Measurements from ENCODE around the gene TGM1.
"Not testable (repeated sequence)": the region's sequence is repeated elsewhere in the genome, so short reads cannot be mapped to it uniquely, and the experiment has no call there.

The TGM1 gene

DNA sequence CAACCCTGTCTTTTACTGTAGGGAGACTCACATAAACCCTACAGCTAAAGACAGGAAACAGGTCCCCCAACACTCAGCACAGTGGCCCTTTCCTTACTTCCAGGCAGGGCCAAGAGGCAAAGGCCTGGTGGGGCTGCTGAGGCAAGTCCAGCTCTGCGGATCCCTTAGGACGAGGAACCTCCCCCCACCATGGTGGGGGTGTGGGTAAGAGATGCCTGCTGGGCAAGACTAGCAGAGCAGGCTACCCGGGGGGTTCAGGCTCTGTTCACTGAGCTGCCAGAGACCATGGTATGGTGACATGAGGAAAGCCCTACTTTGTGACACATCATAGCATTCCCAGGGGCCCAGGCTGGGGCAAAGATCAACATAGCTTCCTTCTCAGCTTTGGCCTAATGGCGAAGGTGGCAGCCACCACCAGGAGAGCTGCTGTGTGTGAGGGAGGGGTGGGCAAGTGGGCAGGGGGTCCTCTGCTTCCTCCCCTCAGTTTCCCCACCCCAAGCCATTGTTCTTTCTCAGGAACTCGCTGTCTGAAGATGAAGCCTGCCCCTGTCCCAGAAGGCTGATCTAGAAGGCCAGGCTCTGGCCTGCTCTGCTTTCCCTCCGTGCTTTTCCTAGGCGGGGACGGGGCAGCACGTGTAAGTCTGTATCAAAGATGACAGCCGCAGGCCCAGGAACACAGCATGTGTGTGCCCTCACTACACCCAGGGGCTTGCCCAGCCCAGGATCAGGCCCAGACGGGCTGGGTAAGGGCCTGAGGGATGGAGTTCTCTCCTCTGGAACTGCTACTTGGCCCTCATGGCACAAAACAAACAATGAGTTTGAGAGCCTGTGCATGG lies 10.5 kb downstream of the TGM1 start:
- DNase-seq: no peak

- no peak for DNase-seq
Observed at GRCh38 chr14:24251880-24252288, 11.1 kb downstream of the TGM1 start.

GRCh38 chr14:24250354-24250753 lies 12.6 kb downstream of the TGM1 start:
- DNase-seq: no peak

DNA sequence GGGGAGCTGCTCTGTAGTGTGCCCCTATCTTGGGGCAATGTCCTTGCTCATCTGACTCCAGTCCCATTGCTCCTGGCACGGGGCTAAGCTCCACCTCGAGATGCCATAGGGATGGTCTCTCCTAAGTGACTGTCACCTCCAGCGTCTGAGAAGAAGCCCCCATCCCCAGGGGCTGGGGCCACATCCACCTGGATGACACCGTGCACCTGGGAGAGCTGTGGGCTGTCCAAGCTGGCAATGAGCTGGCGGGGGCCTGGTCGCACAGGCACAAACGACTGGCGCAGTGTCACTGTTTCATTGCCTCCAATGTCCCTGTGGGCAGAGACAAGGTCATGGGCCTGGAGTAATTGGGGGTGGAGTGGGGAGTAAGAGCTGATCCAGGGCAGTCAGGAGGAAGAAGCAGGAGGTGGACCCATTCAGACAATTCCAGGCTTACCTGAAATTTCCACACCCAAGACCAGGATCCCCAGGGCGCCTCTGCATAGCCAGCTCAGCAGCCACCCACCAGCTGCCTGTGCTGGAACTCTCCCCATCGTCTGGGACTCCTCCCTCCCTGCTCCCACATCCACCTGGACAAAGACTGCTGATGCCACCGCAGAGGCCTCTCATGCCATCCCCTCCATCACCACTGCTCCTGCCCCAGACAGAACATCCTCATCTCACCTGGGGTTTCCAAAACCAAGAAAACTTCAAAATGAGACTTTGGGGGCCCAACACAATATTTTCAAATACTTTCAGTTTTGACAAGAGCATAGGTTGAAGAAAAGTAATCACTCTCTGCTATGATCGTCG lies 13.6 kb downstream of the TGM1 start:
- DNase-seq: no peak

DNA sequence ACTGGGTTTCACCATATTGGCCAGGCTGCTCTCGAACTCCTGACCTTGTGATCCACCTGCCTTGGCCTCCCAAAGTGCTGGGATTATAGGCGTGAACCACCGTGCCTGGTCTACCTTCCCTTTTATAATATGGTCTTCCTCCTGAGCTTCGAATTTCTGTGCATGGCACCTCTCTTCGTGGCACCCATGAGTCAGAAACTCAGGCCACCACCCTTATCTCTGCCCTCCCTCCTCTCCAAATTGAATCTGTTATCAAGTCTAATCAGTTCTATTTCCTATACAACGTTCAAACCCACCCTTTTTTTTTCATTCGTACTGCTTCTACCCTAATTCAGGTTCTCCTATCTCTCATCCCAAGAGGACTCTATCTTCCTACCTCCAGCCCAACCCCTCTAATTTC lies 15.6 kb downstream of the TGM1 start:
- no peak for DNase-seq

DNA sequence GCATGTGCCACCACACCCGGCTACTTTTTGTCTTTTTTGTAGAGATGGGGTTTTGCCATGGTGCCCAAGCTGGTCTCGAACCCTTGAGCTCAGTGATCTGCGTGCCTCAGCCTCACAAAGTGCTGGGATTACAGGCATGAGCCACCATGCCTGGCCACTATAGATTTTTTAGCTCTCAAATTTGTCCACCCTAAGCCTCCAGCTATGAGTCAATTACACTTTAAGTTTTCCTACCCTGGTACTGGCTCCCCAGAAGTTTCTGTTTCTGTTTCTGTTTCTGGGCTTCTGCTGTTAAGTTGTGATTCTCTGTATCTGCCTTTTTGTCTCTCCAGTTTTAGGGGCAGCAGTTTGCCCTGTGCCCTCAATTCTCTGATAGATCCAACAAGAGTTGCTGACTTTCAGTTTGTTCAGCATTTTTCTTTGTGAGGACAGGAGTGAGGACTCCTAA lies 16.2 kb downstream of the TGM1 start:
- no peak for DNase-seq

- not testable (repeated sequence) for DNase-seq
Observed at GRCh38 chr14:24245350-24245749, 17.6 kb downstream of the TGM1 start.

DNA sequence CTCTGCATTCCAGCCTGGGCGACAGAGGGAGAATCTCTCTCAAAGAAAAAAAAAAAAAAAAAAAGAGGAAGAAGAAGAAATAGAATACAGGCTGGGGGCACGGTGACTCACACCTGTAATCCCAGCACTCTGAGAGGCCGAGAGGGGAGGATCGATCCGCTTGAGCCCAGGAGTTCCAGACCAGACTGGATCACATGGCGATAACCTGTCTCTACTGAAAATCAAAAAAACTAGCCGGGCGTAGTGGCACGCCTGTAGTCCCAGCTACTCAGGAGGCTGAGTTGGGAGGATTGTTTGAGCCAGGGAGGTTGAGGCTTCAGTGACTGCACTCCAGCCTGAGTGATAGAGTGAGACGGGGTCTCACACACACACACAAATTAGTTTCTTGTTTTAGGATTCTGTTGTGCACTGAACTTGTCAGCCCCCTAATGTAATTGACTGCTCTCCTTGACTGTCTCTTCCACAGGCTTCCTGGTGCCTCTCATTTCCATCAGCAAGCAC lies 19.6 kb downstream of the TGM1 start:
- DNase-seq: no peak

- peak; percentile 97 for DNase-seq
Observed at GRCh38 chr14:24241829-24242443, 21.0 kb downstream of the TGM1 start.

DNA sequence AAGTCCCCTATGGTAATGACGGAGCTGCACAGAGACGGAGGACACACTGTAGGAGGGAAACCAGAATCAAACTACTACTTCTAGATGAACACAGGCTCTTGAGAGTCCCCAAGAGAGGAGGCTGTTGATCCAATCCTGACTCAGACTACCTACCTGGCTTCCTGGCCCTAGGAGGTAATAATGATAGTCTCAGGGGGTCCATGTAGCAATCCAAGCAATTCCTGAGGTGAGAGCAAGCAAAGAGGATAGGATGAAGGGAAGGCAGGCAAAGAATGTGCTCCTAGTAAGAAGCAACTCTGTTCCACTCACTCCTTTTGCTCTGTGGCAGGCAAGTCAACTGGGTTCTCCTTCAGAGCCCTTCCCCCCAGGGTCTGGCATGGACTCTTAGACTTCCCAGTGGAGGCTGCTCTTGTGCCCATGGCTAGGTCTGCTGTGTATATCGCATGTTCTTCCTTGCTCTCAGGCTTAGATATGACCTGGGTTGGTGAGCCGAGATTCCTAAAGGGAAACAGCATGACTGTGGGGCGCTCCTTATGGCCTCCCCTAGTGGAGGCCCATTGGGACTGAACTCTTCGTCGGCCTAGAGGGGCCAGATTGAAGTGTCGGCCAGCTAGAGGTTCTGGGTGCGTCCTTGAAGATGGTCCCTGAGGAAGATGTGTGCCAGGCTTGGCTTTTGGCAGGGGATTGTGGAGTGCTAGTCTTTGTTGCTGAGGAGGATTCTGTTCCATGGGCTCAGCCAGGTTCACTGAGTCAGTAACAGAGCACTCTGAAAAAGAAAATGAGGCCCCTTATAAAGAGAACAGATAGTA lies 22.7 kb downstream of the TGM1 start:
- no peak for DNase-seq

GRCh38 chr14:24238527-24239037 lies 24.4 kb downstream of the TGM1 start:
- DNase-seq: no peak

GRCh38 chr14:24238123-24238522 lies 24.9 kb downstream of the TGM1 start:
- no peak for DNase-seq

GRCh38 chr14:24237463-24237955 lies 25.5 kb downstream of the TGM1 start:
- no peak for DNase-seq

DNA sequence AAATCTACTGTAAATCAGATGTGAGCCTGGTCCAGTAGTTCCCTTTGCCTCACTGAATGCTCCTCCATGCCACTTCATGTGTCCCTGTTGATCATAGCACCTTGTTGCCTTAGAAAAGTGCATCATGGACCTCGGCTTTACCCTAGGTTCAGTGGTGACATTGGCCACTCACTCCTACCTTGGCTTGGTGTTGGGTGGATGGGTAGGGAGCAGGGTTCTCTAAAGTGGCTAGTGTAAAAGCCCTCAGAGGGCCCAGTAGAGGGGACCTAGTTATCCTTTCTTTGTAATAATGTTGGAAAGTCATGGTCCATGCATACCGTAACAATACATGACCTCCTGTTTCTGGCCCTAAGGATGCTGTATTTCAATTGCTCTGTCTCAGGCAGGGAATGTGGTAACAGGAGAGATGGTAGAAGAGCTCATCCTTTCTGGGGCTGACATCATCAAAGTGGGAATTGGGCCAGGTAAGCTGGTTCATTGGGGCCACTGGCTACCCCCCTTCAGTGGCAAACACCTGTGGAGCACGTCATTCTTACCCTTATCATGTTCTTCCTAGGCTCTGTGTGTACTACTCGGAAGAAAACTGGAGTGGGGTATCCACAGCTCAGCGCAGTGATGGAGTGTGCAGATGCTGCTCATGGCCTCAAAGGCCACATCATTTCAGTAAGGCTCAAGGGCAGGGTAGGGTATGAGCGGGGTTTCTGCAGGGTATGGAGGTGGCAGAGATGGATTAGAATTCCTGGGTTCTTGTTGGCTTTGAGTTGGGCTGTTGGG lies 26.1 kb downstream of the TGM1 start:
- DNase-seq: no peak

GRCh38 chr14:24235804-24236688 lies 26.9 kb downstream of the TGM1 start:
- DNase-seq: no peak

DNA sequence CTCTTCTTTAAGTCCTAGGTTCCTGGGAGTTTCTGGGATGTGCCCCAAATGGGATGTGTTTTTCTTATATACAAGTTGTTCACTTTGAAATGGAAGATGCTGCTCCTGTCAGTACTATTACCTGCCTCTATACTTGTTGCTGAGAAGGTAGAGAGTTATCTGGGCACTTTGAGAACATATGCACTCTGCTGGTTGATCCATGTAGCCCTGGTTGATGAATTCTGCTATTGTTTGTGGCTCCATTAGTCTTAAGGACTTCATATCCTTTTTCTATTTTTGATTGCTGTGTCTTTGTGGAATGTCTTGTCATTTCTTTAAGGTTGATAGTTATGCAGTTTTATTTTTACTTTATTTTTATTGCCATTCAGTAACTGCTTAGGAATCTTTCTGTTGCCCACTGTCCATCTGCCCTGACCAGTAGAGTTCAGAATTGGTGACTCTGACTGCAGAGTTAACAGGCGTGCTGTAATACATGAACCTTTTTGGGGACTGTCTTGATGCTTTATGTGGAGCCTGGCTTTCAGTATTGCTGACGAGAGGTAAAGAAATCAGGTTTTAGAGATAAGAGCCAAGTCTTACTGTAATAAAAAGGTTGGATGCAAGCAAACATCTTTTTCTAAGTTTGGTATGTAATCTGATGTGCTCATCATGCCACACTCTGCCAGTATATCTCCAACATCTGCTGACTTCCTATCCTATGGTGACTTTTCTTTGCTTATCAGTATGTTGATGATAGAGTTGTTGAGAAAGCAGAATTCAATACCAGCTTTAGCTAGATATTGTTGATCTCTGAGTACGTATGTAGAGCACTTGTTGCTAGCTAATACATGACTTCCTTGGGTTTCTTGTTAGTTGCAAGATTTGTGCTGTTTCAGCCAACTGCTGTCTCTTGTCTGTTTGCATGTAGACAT lies 28.6 kb downstream of the TGM1 start:
- no peak for DNase-seq

GRCh38 chr14:24233538-24233866 lies 29.5 kb downstream of the TGM1 start:
- DNase-seq: no peak

DNA sequence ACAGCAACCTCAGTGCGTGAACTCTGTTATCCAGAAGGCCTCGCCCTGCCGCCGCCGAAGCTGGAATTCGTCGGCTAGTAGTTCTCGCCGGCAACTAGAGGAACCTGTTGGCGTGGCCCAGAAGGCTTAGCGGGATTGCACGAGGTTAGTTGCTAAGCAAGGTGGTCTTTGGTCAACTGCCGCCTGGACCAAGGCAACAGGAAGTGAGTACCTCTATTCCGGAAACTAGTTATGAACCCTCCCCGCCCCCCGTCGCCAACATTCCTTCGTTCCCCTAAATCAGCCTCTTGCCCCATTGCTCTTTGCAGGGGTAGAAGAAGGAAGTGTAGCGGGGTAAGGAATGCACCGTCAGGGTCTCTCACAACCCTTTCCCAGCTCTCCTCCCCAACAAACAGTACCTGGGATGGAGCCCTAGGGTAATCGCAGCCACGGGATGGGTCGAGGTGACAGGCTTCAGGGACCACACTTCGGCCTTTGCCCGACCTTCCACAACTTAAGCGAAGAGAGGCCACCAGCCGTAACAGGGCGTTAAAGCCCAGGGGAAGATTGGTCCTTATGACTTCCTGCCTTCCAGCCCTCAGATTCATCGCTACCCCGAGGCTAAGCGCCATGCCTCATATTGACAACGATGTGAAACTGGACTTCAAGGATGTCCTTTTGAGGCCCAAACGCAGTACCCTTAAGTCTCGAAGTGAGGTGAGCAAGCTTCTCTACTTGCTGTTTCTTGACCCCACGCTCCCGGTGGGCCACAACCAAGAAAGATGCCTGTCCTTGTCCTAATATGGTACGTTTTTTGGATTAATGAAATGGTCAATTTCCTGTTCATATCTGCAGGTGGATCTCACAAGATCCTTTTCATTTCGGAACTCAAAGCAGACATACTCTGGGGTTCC lies 30.1 kb downstream of the TGM1 start, which contains the start of gene GMPR2:
Gene GMPR2, plus strand, starts transcription at position 285 of the 893 bp plus-strand sequence. Its CDS starts 325 bp downstream, at position 610.
- peak; percentile 23 for DNase-seq
